H9 (cell line): ENCODE results near the gene RNF208. TPM values are rescaled to one million over a fixed set of nuclear protein-coding genes. Genes with fewer than 3 reads are reported as not detected.
A peak's percentile ranks its signal among the peaks of the same experiment; 100 is the strongest.

Experiments used
- DNase-seq: peaks from one replicate; pipeline ENCODE4 v3.0.0-alpha.2; 2017
- H2AFZ ChIP-seq: one replicate; pipeline ENCODE4 v1.6.1; 2013; ENCODE audit warnings: mild to moderate bottlenecking, low read length, control low read depth, moderate library complexity
- H2AK5ac ChIP-seq: 2 replicates; pipeline ENCODE4 v1.6.1; 2013; ENCODE audit warnings: low read length, control low read depth, mixed read lengths; ENCODE audit not compliant: insufficient read length
- H2BK120ac ChIP-seq: one replicate; pipeline ENCODE4 v1.6.1; 2013; ENCODE audit warnings: low read depth, mild to moderate bottlenecking, low read length, control low read depth, inconsistent platforms; ENCODE audit not compliant: poor library complexity, severe bottlenecking
- H2BK12ac ChIP-seq: 2 replicates; pipeline ENCODE4 v1.6.1; 2013; ENCODE audit warnings: low read length, control low read depth, mixed read lengths, low read depth; ENCODE audit not compliant: insufficient read length
- H2BK15ac ChIP-seq: 2 replicates; pipeline ENCODE4 v1.6.1; 2013; ENCODE audit warnings: low read depth, low read length, control low read depth
- H2BK20ac ChIP-seq: one replicate; pipeline ENCODE4 v1.6.1; 2013; ENCODE audit warnings: low read depth, mild to moderate bottlenecking, low read length, control low read depth, inconsistent platforms; ENCODE audit not compliant: poor library complexity, severe bottlenecking
- H2BK5ac ChIP-seq: 2 replicates; pipeline ENCODE4 v1.6.1; 2013; ENCODE audit warnings: low read length, control low read depth, mixed read lengths; ENCODE audit not compliant: insufficient read length
- H3K14ac ChIP-seq: 2 replicates; pipeline ENCODE4 v1.6.1; 2013; ENCODE audit warnings: low read length, control low read depth; ENCODE audit not compliant: insufficient read depth
- H3K18ac ChIP-seq: 2 replicates; pipeline ENCODE4 v1.6.1; 2013; ENCODE audit warnings: low read depth, mild to moderate bottlenecking, mixed read lengths, low read length, control low read depth; ENCODE audit not compliant: insufficient read length
- H3K23ac ChIP-seq: 2 replicates; pipeline ENCODE4 v1.6.1; 2013; ENCODE audit warnings: low read length, control low read depth, mixed read lengths, low read depth; ENCODE audit not compliant: insufficient read length
- H3K23me2 ChIP-seq: 2 replicates; pipeline ENCODE4 v1.6.1; 2013; ENCODE audit warnings: low read depth, mild to moderate bottlenecking, mixed read lengths, low read length, control low read depth; ENCODE audit not compliant: insufficient read length, poor library complexity, severe bottlenecking
- H3K27ac ChIP-seq: 2 replicates; pipeline ENCODE4 v1.5.1; 2013; ENCODE audit warnings: low read length, control low read depth, mixed read lengths, low read depth; ENCODE audit not compliant: insufficient read length
- H3K27me3 ChIP-seq: 2 replicates; pipeline ENCODE4 v1.6.1; 2013; ENCODE audit warnings: low read length, control low read depth, inconsistent platforms; ENCODE audit not compliant: insufficient read depth
- H3K4ac ChIP-seq: 2 replicates; pipeline ENCODE4 v1.6.1; 2013; ENCODE audit warnings: low read depth, mild to moderate bottlenecking, control low read depth, inconsistent platforms, low read length, moderate library complexity
- H3K4me1 ChIP-seq: 2 replicates; pipeline ENCODE4 v1.6.1; 2013; ENCODE audit warnings: low read length, control low read depth, inconsistent platforms; ENCODE audit not compliant: insufficient read depth
- H3K4me2 ChIP-seq: 2 replicates; pipeline ENCODE4 v1.6.1; 2013; ENCODE audit warnings: low read length, control low read depth, mixed read lengths; ENCODE audit not compliant: insufficient read length, insufficient read depth
- H3K56ac ChIP-seq: 2 replicates; pipeline ENCODE4 v1.6.1; 2013; ENCODE audit warnings: low read depth, mild to moderate bottlenecking, mixed read lengths, low read length, control low read depth; ENCODE audit not compliant: insufficient read length
- H3K79me1 ChIP-seq: 2 replicates; pipeline ENCODE4 v1.6.1; 2013; ENCODE audit warnings: low read depth, mild to moderate bottlenecking, moderate library complexity, low read length, control low read depth, inconsistent platforms; ENCODE audit not compliant: insufficient read depth, poor library complexity, severe bottlenecking
- H3K79me2 ChIP-seq: 2 replicates; pipeline ENCODE4 v1.6.1; 2013; ENCODE audit warnings: low read length, control low read depth, inconsistent platforms; ENCODE audit not compliant: insufficient read depth
- H3K9ac ChIP-seq: 2 replicates; pipeline ENCODE4 v1.6.1; 2013; ENCODE audit warnings: low read length, control low read depth, mixed read lengths; ENCODE audit not compliant: insufficient read length; ENCODE audit errors: extremely low read depth
- H3K9me3 ChIP-seq: one replicate; pipeline ENCODE4 v1.6.1; 2013; ENCODE audit warnings: low read depth, low read length, inconsistent platforms; ENCODE audit not compliant: control insufficient read depth
- H3T11ph ChIP-seq: one replicate; pipeline ENCODE4 v1.6.1; 2013; ENCODE audit warnings: mild to moderate bottlenecking, low read length, control low read depth, inconsistent platforms
- H4K20me1 ChIP-seq: one replicate; pipeline ENCODE4 v1.6.1; 2013; ENCODE audit not compliant: control insufficient read depth, insufficient read length, insufficient read depth
- H4K5ac ChIP-seq: 2 replicates; pipeline ENCODE4 v1.6.1; 2013; ENCODE audit warnings: low read depth, mild to moderate bottlenecking, mixed read lengths, low read length, control low read depth; ENCODE audit not compliant: insufficient read length
- H4K8ac ChIP-seq: replicated peaks from 2 replicates; pipeline ENCODE4 v1.6.1; 2013; ENCODE audit warnings: low read length, control low read depth, mixed read lengths, low read depth; ENCODE audit not compliant: insufficient read length
- H4K91ac ChIP-seq: 2 replicates; pipeline ENCODE4 v1.6.1; 2013; ENCODE audit warnings: low read depth, mild to moderate bottlenecking, moderate library complexity, mixed read lengths, low read length, control low read depth; ENCODE audit not compliant: insufficient read length
- H3K27ac Mint-ChIP-seq, 3 experiments: 2 replicates in 2 of 3; 3 replicates in 1 of 3; pipeline ENCODE4 v1.8.0; 2020 to 2021; ENCODE audit warnings: mixed read lengths in 3 of 3, mild to moderate bottlenecking in 1 of 3, moderate library complexity in 1 of 3
- H3K27me3 Mint-ChIP-seq: 2 replicates; pipeline ENCODE4 v1.8.0; 2021; ENCODE audit warnings: low read depth, mild to moderate bottlenecking, moderate library complexity, mixed read lengths
- H3K36me3 Mint-ChIP-seq, 3 experiments: 2 replicates in 2 of 3; 3 replicates in 1 of 3; pipeline ENCODE4 v1.8.0; 2020 to 2021; ENCODE audit warnings: low read depth in 3 of 3, mixed read lengths in 3 of 3; ENCODE audit not compliant: insufficient read depth in 1 of 3
- H3K4me1 Mint-ChIP-seq, 2 experiments: 2 replicates each; pipeline ENCODE4 v1.8.0; 2020; ENCODE audit warnings: mixed read lengths in 2 of 2
- H3K4me3 Mint-ChIP-seq, 2 experiments: 2 replicates in 1 of 2; 3 replicates in 1 of 2; pipeline ENCODE4 v1.8.0; 2020 to 2021; ENCODE audit warnings: mild to moderate bottlenecking in 2 of 2, mixed read lengths in 2 of 2, moderate library complexity in 1 of 2
- H3K9me3 Mint-ChIP-seq, 2 experiments: 2 replicates in 1 of 2; 3 replicates in 1 of 2; pipeline ENCODE4 v1.8.0; 2020; ENCODE audit warnings: mild to moderate bottlenecking in 2 of 2, mixed read lengths in 2 of 2, moderate library complexity in 1 of 2
- WGBS: extraction: QIAGEN DNeasy Blood & Tissue Kit; methylation state at CpG from one replicate; pipeline ENCODE4 v1.1.7; 2013; ENCODE audit warnings: missing lambda C conversion rate, low lambda C conversion rate, mixed read lengths; ENCODE audit not compliant: insufficient read length; ENCODE audit errors: extremely low coverage; 5-methylcytosine and 5-hydroxymethylcytosine counted together
- total RNA-seq: library from RNA; stranded (reverse); gene quantifications from 2 replicates; pipeline ENCODE4 v1.2.1, GENCODE V29; 2021
- TF ChIP-seq, protein P1 (sequence below): fragments of 200-600 bp; sonication (generic); conservative IDR thresholded peaks from 3 replicates; pipeline ENCODE4 v1.8.0; 2021; ENCODE audit warnings: antibody characterized with exemption, mild to moderate bottlenecking

Gene RNF208
- total RNA-seq, 1 experiment from 2014 or later: 7.7 TPM

DNA sequence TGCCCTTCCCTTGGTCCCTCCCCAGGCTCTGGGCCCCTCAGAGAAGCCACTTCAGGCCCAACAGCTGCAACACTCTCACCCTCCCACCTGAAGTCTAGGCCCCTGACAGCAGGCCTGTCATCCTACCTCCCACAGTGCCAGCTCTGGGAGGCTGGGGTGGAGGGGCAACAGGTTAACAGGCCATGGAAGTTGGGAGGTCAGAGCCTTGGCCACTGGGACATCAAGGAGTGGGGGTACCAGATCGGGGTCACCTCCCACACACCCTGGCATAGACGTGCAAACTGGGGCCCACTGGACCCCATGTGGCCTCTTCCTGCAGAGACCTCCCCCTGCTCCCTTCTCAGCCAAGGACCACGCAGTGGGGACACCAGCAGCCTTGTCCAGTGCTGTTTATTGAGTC lies 30.8 kb downstream of the RNF208 start:
- no peak overlapping the region for H3K9ac ChIP-seq

More for the DNA sequence above, 30.8 kb downstream of the RNF208 start:
- Histone ChIP-seq H3K4me1 (peaks cover 5% of the 10 kb centered on the region; the same call in 1 of the 2 replicates), H3K23me2 (peaks cover 13% of the 10 kb centered on the region), H3K27ac (no peak overlapping the region), H3T11ph (no peak overlapping the region), H3K79me2 (peaks cover 10% of the 10 kb centered on the region; the same call in 1 of the 2 replicates), H2BK12ac (no peak overlapping the region), H2BK15ac (no peak overlapping the region), H3K18ac (no peak overlapping the region), H2AK5ac (no peak overlapping the region), H3K9me3 (no peaks in the 10 kb centered on the region), H4K8ac (no peak overlapping the region), H3K14ac (no peak overlapping the region), H3K4me2 (no peak overlapping the region), H2BK120ac (no peak overlapping the region), H3K23ac (no peak overlapping the region), H4K5ac (no peak overlapping the region), H2AFZ (no peak overlapping the region), H4K20me1 (no peaks in the 10 kb centered on the region), H3K4ac (no peak overlapping the region), H2BK5ac (no peak overlapping the region), H3K56ac (no peak overlapping the region), H3K79me1 (peaks cover 6% of the 10 kb centered on the region), H4K91ac (no peak overlapping the region), H2BK20ac (no peak overlapping the region), H3K27me3 (no peaks in the 10 kb centered on the region)
- Mint-ChIP-seq H3K27ac (no peak overlapping the region), H3K27me3 (no peaks in the 10 kb centered on the region), H3K4me3 (peak overlapping the region in 1 of 2 experiments; percentile 72; a peak in 2 of 5 replicates), H3K4me1 (peaks cover 22 to 30% of the 10 kb centered on the region in 2 experiments), H3K9me3 (no peaks in the 10 kb centered on the region), H3K36me3 (peaks cover 7 to 29% (median 20%) of the 10 kb centered on the region in 3 experiments; a peak in 6 of 7 replicates)
- WGBS: no CpG with 5 or more reads among the region's 3 CpGs
- TF ChIP-seq, protein P1, sequence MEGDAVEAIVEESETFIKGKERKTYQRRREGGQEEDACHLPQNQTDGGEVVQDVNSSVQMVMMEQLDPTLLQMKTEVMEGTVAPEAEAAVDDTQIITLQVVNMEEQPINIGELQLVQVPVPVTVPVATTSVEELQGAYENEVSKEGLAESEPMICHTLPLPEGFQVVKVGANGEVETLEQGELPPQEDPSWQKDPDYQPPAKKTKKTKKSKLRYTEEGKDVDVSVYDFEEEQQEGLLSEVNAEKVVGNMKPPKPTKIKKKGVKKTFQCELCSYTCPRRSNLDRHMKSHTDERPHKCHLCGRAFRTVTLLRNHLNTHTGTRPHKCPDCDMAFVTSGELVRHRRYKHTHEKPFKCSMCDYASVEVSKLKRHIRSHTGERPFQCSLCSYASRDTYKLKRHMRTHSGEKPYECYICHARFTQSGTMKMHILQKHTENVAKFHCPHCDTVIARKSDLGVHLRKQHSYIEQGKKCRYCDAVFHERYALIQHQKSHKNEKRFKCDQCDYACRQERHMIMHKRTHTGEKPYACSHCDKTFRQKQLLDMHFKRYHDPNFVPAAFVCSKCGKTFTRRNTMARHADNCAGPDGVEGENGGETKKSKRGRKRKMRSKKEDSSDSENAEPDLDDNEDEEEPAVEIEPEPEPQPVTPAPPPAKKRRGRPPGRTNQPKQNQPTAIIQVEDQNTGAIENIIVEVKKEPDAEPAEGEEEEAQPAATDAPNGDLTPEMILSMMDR: no peak
- DNase-seq: no peak
